Measurements from ENCODE around the gene SLC8A1. TPM values are rescaled to one million over a fixed set of nuclear protein-coding genes. Genes with fewer than 3 reads are reported as not detected.

SLC8A1 gene
- total and polyA plus RNA-seq, 5 experiments from 2014 or later = 0.22 to 0.34 TPM; not detected in 3

DNA sequence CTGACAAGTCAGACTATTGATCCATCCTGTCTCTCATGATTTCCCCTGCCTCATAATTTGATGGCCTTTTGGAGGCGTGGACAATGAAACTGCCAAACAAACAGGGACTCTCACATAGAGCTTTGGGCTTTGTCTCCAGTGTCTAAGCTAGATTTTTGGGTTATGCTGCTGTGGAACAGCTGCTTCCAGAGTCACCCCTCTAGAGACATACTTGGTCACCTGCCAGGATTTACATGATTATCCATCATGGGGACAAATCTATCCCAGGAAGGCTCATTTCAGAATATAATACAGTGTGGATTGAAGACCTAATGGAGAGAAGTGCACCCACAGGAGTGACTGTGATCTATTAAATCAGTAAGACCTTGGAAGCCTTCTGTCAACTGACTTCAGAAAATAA is 159.6 kb downstream of the SLC8A1 start:
- DNase-seq = no peak
- Mint-ChIP-seq H3K4me1 (peaks cover 0 to 6% (median 2%) of the 10 kb centered on the region in 4 donors), H3K4me3 (no peak overlapping the region), H3K36me3 (no peaks in the 10 kb centered on the region), H3K9me3 (no peaks in the 10 kb centered on the region), H3K27ac (no peak overlapping the region), H3K27me3 (peaks cover 0 to 3% (median 0%) of the 10 kb centered on the region in 5 donors)
- POLR2A ChIA-PET = no interaction called here
- no peak for ATAC-seq

DNA sequence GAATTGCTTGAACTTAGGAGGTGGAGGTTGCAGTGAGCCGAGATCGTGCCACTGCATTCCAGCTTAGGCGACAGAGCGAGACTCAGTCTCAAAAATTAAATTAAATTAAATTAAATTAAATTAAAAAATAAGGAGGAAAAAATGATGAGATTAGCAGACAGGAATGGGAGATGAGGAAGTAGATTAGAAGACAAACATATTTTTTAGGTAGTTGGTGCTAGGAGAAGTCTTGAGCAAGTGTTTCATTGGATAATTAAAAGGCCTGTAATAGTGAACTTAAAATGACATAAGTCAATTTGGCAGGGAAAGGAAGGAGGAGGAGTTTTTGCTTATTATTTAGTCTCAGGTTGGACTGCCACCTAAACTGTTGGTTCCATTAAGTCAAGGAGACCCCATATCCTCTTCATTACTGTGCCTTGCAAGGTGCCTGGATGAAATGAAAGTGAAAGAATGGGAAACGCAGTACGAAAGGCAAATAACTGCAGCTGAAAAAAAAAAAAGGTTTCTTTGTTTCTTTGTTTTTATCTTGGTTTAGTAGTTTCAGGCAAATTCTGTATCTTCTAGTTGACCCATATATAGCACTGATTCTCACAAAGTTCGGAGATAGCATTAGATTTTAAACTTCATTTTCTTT is 162.0 kb downstream of the SLC8A1 start:
- peaks cover 0 to 6% (median 0%) of the 10 kb centered on the region in 5 donors for H3K27me3 Mint-ChIP-seq
- DNase-seq (no peak), ATAC-seq (no peak)
- peak overlapping the region in 9 of 10 donors; percentile 20 to 61 (median 44) for H3K4me3 Mint-ChIP-seq
- H3K9me3 Mint-ChIP-seq = no peaks in the 10 kb centered on the region
- POLR2A ChIA-PET = no interaction called here
- peak overlapping the region in 1 of 10 donors; percentile 45 for H3K27ac Mint-ChIP-seq
- peaks cover 0 to 6% (median 2%) of the 10 kb centered on the region in 4 donors for H3K4me1 Mint-ChIP-seq
- H3K36me3 Mint-ChIP-seq = no peaks in the 10 kb centered on the region

DNA sequence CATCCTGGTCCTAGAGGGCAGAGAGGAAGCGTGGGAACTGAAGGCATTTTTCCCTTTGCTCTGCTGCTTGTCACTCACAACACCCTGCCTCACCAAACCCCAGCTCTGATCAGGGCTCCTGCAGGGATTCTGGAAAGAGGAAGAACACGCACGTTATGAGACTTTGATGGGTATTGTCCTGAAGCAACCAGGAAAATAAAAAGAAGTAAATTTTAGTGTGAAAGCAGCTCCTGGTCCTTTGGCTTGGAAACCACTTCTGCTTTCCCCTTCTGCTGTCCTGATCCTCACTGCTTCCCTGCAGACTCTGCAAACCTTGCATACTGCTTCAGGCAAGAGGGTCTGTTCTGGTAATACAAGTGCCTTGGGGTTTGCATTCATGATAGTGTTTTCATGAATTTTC is 164.1 kb downstream of the SLC8A1 start:
- H3K27ac Mint-ChIP-seq = no peak overlapping the region
- POLR2A ChIA-PET = no interaction called here
- peaks cover 0 to 3% (median 0%) of the 10 kb centered on the region in 5 donors for H3K27me3 Mint-ChIP-seq
- DNase-seq (no peak), ATAC-seq (no peak)
- H3K9me3 Mint-ChIP-seq = no peaks in the 10 kb centered on the region
- H3K4me1 Mint-ChIP-seq = peaks cover 0 to 10% (median 2%) of the 10 kb centered on the region in 4 donors
- no peaks in the 10 kb centered on the region for H3K36me3 Mint-ChIP-seq
- no peak overlapping the region for H3K4me3 Mint-ChIP-seq

DNA sequence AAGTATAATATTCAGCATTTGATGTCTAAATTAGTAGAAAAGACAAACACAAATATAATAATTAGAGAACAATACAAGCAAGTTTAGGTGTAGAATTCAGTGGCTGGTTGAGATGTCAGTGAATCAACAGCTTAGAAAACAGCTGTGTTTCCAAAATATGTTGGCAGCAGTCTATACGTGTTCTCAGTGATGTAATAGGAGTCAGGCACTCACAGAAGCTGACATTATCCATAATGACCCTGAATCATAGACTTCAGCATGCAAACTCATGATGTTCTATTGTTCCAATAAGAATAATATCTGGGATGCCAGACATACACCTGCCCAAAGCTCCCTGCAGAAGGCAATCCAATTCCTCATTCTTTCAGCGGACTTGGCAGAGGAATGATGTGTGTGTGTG is 164.7 kb downstream of the SLC8A1 start:
- no peak overlapping the region for H3K4me3 Mint-ChIP-seq
- ATAC-seq (no peak), DNase-seq (no peak)
- peaks cover 0 to 3% (median 0%) of the 10 kb centered on the region in 5 donors for H3K27me3 Mint-ChIP-seq
- POLR2A ChIA-PET = no interaction called here
- H3K27ac Mint-ChIP-seq = no peak overlapping the region
- H3K4me1 Mint-ChIP-seq = peaks cover 0 to 12% (median 2%) of the 10 kb centered on the region in 4 donors
- H3K9me3 Mint-ChIP-seq = no peaks in the 10 kb centered on the region
- H3K36me3 Mint-ChIP-seq = no peaks in the 10 kb centered on the region

DNA sequence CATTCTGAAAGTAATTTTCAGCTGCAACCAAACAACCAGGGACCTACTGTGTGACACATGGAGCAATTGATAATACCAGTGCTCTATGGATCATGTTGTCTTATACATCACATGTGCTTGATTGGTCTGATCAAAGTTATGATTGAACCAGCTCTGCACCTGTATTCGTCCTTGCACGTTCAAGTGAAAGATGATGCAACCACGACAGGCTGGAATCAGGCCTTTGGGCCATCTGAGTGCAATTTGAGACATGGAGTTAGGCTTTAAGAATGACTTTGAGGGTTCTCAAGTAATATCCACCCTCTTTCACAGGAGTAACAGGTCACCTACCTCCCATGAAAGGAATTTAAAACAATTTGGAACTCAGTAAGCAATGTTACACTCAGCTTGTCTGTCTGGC is 165.2 kb downstream of the SLC8A1 start:
- H3K27me3 Mint-ChIP-seq = peaks cover 0 to 3% (median 0%) of the 10 kb centered on the region in 5 donors
- no peaks in the 10 kb centered on the region for H3K9me3 Mint-ChIP-seq
- H3K4me3 Mint-ChIP-seq = no peak overlapping the region
- DNase-seq = no peak
- H3K36me3 Mint-ChIP-seq = no peaks in the 10 kb centered on the region
- no peak for ATAC-seq
- peaks cover 0 to 16% (median 2%) of the 10 kb centered on the region in 4 donors for H3K4me1 Mint-ChIP-seq
- no peak overlapping the region for H3K27ac Mint-ChIP-seq
- POLR2A ChIA-PET = no interaction called here

DNA sequence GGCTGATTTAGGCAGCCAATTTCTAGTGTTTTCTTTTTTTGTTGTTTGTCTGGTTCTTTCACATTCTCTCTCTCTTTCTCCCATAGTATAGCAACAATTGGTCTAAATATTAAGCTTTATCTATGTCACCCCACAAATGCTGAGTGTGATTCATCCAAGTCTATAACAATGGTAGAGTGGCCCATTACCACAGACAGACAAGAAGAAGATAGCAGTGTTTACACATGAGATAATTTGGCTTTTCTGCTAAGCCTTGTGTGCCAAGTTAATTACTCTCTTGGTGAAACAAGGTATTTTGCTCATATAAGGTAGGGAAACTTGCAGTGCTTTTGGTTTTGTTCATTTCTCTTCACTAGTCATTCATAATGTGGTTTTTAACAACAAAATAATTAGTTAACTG is 166.5 kb downstream of the SLC8A1 start:
- Mint-ChIP-seq H3K36me3 (no peaks in the 10 kb centered on the region), H3K4me1 (peaks cover 0 to 25% (median under 1%) of the 10 kb centered on the region in 4 donors), H3K27ac (no peak overlapping the region), H3K27me3 (peaks cover 0 to 7% (median 0%) of the 10 kb centered on the region in 5 donors), H3K4me3 (no peak overlapping the region), H3K9me3 (no peaks in the 10 kb centered on the region)
- ATAC-seq (no peak), DNase-seq (no peak)
- POLR2A ChIA-PET = no interaction called here

DNA sequence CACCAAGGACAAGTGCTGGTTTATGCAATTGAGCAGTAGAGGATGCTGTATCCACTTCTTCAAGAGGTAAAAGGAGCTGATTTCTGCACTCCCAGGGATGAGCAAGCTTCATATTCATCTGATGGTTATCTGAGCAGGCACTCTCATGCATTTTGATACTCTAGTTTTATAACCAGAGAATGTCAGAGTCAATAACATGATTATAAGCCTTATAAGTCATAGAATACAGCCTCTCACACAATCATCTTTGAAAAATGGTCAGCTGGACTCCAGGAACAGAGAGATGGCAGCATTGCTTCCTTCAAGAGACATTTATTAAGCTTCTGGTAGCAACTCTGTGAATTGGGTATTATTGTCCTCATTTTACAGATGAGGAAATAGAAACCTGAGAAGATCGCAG is 167.1 kb downstream of the SLC8A1 start:
- ATAC-seq (no peak), DNase-seq (no peak)
- Mint-ChIP-seq H3K27ac (no peak overlapping the region), H3K27me3 (peaks cover 0 to 7% (median 0%) of the 10 kb centered on the region in 5 donors), H3K9me3 (no peaks in the 10 kb centered on the region), H3K4me3 (no peak overlapping the region), H3K4me1 (peaks cover 0 to 20% (median 0%) of the 10 kb centered on the region in 4 donors), H3K36me3 (no peaks in the 10 kb centered on the region)
- POLR2A ChIA-PET = no interaction called here

DNA sequence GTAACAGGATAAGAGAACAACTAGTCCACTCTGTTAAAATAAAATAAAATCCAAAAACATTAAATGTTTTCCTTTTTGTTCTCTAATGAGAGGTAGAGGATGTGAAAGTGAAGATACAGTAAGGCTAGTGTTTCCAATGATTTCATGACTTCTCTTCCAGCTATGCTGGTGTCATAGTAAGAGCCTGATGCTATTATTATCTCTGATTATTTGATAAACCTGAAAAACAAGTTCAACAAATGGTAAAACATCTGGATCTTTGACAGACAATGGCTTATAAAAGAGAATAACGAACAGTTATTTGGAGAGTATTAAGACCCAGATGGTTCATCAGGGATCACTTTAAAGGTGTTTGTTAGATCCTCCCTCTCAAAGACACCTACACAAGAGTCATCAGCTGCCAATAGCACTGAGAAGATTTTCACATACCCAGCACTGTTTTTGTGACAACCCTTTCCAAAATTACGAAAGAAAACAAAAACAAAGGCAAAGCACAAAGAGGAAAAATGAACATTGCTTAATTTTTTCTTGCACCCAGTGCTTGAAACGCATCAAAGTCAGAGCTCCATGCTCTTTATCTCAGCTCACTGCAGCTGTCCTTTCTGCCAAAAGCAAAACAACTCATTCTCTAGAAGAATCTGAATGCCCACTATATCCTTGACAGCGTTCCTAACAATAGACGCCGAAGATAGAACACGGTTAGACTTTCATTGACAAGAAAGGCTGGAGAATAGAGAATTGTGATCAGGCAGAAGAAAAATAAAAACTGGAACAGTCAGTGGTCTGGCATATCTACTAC is 168.6 kb downstream of the SLC8A1 start:
- H3K9me3 Mint-ChIP-seq = no peaks in the 10 kb centered on the region
- DNase-seq = no peak
- peaks cover 0 to 20% (median 0%) of the 10 kb centered on the region in 4 donors for H3K4me1 Mint-ChIP-seq
- peaks cover 0 to 7% (median 0%) of the 10 kb centered on the region in 5 donors for H3K27me3 Mint-ChIP-seq
- no peak overlapping the region for H3K4me3 Mint-ChIP-seq
- ATAC-seq = no peak
- H3K36me3 Mint-ChIP-seq = no peaks in the 10 kb centered on the region
- POLR2A ChIA-PET = no interaction called here
- no peak overlapping the region for H3K27ac Mint-ChIP-seq

DNA sequence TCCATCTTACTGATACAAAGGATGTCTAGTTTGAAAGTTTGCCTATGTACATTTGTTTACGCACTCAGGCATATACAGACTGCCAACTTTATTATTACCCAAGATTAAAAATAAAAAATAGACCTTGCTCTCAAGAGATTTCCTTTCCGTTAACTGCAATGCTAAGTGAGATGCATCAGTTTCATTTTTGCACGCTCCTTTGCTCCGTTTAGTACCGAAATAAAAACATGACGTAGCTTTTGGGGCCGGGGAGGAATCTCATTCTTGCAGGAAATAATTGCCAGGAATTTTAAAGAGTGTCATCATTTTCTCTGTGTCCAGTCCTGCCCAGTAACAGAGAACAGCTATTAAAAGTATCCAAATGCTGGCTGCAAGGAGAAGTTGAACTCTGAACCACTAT is 169.5 kb downstream of the SLC8A1 start:
- Mint-ChIP-seq H3K36me3 (no peaks in the 10 kb centered on the region), H3K9me3 (no peaks in the 10 kb centered on the region), H3K27me3 (peaks cover 0 to 7% (median 0%) of the 10 kb centered on the region in 5 donors), H3K4me3 (peak overlapping the region in 1 of 10 donors; percentile 34), H3K27ac (no peak overlapping the region), H3K4me1 (peaks cover 0 to 20% (median 0%) of the 10 kb centered on the region in 4 donors)
- DNase-seq (no peak), ATAC-seq (no peak)
- POLR2A ChIA-PET = no interaction called here

DNA sequence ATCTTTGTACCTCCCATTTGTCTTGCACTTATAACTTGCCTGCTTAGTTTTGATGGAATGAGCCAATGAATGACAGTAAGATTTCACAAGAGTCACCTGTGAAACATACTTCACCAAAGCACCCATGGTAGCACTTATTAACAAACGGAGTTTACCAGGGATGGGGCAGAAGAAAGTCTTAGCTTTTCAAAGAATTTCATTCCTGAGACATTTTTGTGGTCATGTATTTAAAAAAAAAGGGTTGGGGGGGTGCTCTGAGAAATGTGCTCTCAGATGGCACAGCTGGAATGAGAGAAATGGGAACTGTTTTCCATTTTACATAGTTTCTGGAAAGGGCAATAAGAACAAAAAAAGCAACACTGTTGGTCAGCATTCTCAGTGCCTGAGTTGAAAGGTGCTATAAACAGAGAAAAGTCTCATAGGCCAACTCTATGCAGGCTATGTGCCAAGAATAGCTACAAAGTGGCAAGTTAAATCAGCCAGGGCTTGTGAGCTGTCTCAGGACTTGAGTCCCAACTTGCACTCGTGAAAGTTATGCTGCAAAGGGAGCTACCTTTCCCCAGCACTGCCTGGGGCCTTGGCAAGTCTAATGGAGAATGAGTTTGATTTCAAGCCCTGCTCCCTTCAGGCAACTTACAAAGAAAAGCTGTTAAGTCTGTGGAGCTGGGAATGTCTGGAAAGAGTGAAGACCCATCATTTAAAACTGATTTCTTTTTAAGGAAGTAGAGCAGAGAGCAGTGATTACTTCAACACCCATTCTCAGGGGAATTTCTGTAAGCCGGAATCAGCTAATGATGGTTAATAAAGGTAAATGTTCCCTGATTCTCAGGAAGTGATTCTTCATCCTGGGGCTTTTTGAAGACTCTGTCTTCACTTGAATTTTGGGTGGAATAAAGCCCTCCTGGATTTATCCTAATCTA is 170.6 kb downstream of the SLC8A1 start:
- Mint-ChIP-seq H3K36me3 (no peaks in the 10 kb centered on the region), H3K9me3 (no peaks in the 10 kb centered on the region), H3K4me3 (peak overlapping the region in 1 of 10 donors; percentile 54), H3K27me3 (peaks cover 0 to 5% (median 0%) of the 10 kb centered on the region in 5 donors), H3K27ac (no peak overlapping the region), H3K4me1 (peaks cover 0 to 20% (median 0%) of the 10 kb centered on the region in 4 donors)
- ATAC-seq (no peak), DNase-seq (no peak)
- POLR2A ChIA-PET = no interaction called here

DNA sequence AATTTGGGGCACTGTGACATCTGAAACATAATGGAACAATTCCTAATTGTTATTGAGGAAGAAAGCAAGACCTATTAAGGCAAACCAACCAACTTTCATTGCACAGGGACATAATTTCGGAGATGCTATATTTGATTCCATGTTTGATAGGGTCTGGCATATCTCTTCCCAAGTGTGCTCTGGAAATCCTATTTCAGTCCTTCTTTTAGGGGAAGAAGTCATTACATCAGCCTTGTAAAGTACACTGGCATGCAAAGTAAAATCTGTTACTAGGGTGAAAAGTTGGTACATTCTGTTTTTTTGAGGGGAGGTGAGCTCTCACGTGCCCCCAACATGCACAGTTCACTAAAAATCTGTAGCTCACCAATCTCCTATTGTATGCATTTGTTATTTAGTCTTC is 172.4 kb downstream of the SLC8A1 start:
- H3K4me3 Mint-ChIP-seq = no peak overlapping the region
- peaks cover 0 to 20% (median 0%) of the 10 kb centered on the region in 4 donors for H3K4me1 Mint-ChIP-seq
- DNase-seq = no peak
- H3K27me3 Mint-ChIP-seq = peaks cover 0 to 5% (median 0%) of the 10 kb centered on the region in 5 donors
- ATAC-seq = no peak
- H3K9me3 Mint-ChIP-seq = no peaks in the 10 kb centered on the region
- POLR2A ChIA-PET = no interaction called here
- no peak overlapping the region for H3K27ac Mint-ChIP-seq
- no peaks in the 10 kb centered on the region for H3K36me3 Mint-ChIP-seq

DNA sequence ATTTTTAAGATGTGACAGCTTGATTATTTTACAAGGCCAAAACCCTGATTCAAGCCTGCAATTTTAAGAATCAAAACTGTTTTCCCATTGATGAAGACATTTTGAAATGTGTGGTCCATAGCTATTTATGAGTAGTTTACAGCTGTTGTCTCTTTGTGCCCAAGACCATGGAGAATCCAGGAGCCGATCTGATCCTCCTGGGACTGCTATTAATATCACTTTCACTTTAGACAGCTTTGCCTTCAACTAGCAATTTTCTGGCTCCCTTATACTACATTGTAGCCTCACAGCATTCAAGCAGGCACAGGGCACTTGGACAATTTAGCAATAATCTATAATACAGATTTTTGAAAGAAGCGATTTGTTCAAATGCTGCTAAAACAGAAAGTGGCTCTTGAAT is 172.9 kb downstream of the SLC8A1 start:
- no peak overlapping the region for H3K27ac Mint-ChIP-seq
- DNase-seq = no peak
- H3K27me3 Mint-ChIP-seq = peaks cover 0 to 5% (median 0%) of the 10 kb centered on the region in 5 donors
- H3K9me3 Mint-ChIP-seq = no peaks in the 10 kb centered on the region
- no peak for ATAC-seq
- POLR2A ChIA-PET = no interaction called here
- peaks cover 0 to 20% (median 0%) of the 10 kb centered on the region in 4 donors for H3K4me1 Mint-ChIP-seq
- no peak overlapping the region for H3K4me3 Mint-ChIP-seq
- H3K36me3 Mint-ChIP-seq = no peaks in the 10 kb centered on the region

Data from naive thymus-derived CD8-positive, alpha-beta T cell (primary cell).